K562 (cell line): Measurements from ENCODE around the gene DNAH17. TPM values are rescaled to one million over a fixed set of nuclear protein-coding genes. Genes with fewer than 3 reads are reported as not detected.

ENCODE experiments used
- CEBPB ChIP-seq: fragments of 450-650 bp; IDR thresholded peaks from 2 replicates; pipeline ENCODE4 v1.6.1; 2016; ENCODE audit warnings: missing genetic modification characterization, missing compliant biosample characterization
- DIDO1 ChIP-seq: fragments of 450-650 bp; IDR thresholded peaks from 2 replicates; pipeline ENCODE4 v1.6.1; 2016; ENCODE audit warnings: low read depth, missing biosample characterization, missing genetic modification characterization
- SMC3 ChIP-seq: conservative IDR thresholded peaks from 2 replicates; pipeline ENCODE4 v1.6.1; 2011; ENCODE audit warnings: low read depth, low read length, improper control_type of control experiment; ENCODE audit not compliant: insufficient read depth
- SREBF2 ChIP-seq: sonication (generic); formaldehyde crosslinking; IDR thresholded peaks from 2 replicates; pipeline ENCODE4 v1.4.0; 2020; ENCODE audit warnings: mild to moderate bottlenecking, missing genetic modification reagents
- TAL1 ChIP-seq: fragments of 450-650 bp; IDR thresholded peaks from 2 replicates; pipeline ENCODE4 v1.6.1; 2016; ENCODE audit warnings: mild to moderate bottlenecking
- ZNF23 ChIP-seq: fragments of 250-450 bp; sonication (Bioruptor Pico); IDR thresholded peaks from 2 replicates; pipeline ENCODE4 v1.4.0; 2020; ENCODE audit warnings: mild to moderate bottlenecking
- polyA plus RNA-seq, 8 experiments: library from polyadenylated mRNA; depleted of rRNA in 4 of 8; stranded (reverse) in 5 of 8; unstranded in 3 of 8; fragments of >200 nt; fragmentation: Nextera tagmentation in 2 of 8; fragmentation: Illumina TruSeq in 1 of 8; extraction: Ambion mirVana in 2 of 8; extraction: Trizol in 1 of 8; gene quantifications; 2 replicates each; pipeline versions ENCODE4 v1.2.1 to v1.2.3, GENCODE V29; 2011 to 2014; ENCODE audit warnings: inconsistent platforms in 1 of 8, missing spikeins in 1 of 8
- total RNA-seq, 7 experiments: library from RNA; depleted of rRNA in 6 of 7; stranded (reverse); fragments of >200 nt in 6 of 7; fragmentation: Illumina TruSeq in 2 of 7; extraction: Trizol in 2 of 7; gene quantifications; 2 replicates each; pipeline versions ENCODE4 v1.2.1 to v1.2.3, GENCODE V29; 2011 to 2021; ENCODE audit warnings: low replicate concordance in 1 of 7
- TF ChIP-seq, protein P1 (sequence below): fragments of 200-600 bp; sonication (generic); IDR thresholded peaks from one replicate; pipeline ENCODE4 v1.6.1; 2012; ENCODE audit warnings: mild to moderate bottlenecking, low read depth, low read length, inconsistent platforms
- TF ChIP-seq, protein P2 (sequence below): fragments of 200-800 bp; sonication (Bioruptor generic); IDR thresholded peaks from 2 replicates; pipeline ENCODE4 v1.6.1; 2017; ENCODE audit warnings: missing genetic modification characterization, missing compliant biosample characterization
- TF ChIP-seq, protein P3 (sequence below): sonication (generic); formaldehyde crosslinking; IDR thresholded peaks from 2 replicates; pipeline ENCODE4 v1.8.1; 2023; ENCODE audit warnings: mild to moderate bottlenecking, missing genetic modification reagents

DNAH17 gene
- total and polyA plus RNA-seq, 9 of the 15 experiments (the other 6 are each of a cell fraction or from before 2014, with no cell fraction given): under 0.01 to 0.06 (median 0.03) TPM; not detected in 5

DNA sequence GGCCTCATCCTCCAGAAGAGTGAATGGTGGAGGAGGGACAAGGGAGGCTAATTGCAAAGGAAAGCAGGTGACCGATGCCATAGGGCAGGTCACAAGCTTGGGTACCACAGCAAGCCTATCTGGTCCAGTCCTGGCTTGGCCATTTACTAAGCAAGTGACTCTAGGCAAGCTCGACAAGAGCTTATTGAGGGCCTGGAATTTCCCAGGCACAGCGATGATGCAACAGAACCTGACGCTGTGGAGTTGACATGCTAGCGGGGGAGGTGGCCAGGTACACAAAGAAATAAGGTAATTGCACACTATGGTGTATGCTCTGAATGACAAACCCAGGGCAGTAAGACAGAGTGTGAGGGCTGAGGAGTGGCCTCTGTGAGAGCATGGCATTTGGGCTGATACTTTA lies 100.2 kb downstream of the DNAH17 start (continued):
- TF ChIP-seq, protein P1, sequence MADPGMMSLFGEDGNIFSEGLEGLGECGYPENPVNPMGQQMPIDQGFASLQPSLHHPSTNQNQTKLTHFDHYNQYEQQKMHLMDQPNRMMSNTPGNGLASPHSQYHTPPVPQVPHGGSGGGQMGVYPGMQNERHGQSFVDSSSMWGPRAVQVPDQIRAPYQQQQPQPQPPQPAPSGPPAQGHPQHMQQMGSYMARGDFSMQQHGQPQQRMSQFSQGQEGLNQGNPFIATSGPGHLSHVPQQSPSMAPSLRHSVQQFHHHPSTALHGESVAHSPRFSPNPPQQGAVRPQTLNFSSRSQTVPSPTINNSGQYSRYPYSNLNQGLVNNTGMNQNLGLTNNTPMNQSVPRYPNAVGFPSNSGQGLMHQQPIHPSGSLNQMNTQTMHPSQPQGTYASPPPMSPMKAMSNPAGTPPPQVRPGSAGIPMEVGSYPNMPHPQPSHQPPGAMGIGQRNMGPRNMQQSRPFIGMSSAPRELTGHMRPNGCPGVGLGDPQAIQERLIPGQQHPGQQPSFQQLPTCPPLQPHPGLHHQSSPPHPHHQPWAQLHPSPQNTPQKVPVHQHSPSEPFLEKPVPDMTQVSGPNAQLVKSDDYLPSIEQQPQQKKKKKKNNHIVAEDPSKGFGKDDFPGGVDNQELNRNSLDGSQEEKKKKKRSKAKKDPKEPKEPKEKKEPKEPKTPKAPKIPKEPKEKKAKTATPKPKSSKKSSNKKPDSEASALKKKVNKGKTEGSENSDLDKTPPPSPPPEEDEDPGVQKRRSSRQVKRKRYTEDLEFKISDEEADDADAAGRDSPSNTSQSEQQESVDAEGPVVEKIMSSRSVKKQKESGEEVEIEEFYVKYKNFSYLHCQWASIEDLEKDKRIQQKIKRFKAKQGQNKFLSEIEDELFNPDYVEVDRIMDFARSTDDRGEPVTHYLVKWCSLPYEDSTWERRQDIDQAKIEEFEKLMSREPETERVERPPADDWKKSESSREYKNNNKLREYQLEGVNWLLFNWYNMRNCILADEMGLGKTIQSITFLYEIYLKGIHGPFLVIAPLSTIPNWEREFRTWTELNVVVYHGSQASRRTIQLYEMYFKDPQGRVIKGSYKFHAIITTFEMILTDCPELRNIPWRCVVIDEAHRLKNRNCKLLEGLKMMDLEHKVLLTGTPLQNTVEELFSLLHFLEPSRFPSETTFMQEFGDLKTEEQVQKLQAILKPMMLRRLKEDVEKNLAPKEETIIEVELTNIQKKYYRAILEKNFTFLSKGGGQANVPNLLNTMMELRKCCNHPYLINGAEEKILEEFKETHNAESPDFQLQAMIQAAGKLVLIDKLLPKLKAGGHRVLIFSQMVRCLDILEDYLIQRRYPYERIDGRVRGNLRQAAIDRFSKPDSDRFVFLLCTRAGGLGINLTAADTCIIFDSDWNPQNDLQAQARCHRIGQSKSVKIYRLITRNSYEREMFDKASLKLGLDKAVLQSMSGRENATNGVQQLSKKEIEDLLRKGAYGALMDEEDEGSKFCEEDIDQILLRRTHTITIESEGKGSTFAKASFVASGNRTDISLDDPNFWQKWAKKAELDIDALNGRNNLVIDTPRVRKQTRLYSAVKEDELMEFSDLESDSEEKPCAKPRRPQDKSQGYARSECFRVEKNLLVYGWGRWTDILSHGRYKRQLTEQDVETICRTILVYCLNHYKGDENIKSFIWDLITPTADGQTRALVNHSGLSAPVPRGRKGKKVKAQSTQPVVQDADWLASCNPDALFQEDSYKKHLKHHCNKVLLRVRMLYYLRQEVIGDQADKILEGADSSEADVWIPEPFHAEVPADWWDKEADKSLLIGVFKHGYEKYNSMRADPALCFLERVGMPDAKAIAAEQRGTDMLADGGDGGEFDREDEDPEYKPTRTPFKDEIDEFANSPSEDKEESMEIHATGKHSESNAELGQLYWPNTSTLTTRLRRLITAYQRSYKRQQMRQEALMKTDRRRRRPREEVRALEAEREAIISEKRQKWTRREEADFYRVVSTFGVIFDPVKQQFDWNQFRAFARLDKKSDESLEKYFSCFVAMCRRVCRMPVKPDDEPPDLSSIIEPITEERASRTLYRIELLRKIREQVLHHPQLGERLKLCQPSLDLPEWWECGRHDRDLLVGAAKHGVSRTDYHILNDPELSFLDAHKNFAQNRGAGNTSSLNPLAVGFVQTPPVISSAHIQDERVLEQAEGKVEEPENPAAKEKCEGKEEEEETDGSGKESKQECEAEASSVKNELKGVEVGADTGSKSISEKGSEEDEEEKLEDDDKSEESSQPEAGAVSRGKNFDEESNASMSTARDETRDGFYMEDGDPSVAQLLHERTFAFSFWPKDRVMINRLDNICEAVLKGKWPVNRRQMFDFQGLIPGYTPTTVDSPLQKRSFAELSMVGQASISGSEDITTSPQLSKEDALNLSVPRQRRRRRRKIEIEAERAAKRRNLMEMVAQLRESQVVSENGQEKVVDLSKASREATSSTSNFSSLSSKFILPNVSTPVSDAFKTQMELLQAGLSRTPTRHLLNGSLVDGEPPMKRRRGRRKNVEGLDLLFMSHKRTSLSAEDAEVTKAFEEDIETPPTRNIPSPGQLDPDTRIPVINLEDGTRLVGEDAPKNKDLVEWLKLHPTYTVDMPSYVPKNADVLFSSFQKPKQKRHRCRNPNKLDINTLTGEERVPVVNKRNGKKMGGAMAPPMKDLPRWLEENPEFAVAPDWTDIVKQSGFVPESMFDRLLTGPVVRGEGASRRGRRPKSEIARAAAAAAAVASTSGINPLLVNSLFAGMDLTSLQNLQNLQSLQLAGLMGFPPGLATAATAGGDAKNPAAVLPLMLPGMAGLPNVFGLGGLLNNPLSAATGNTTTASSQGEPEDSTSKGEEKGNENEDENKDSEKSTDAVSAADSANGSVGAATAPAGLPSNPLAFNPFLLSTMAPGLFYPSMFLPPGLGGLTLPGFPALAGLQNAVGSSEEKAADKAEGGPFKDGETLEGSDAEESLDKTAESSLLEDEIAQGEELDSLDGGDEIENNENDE: no peak
- TF ChIP-seq SREBF2: no peak
- TF ChIP-seq DIDO1 (tag): no peak
- TF ChIP-seq ZNF23 (CRISPR knock-in tag): no peak
- TF ChIP-seq TAL1: no peak
- 0 out of 2 replicates have a peak, but pooled peaks have one; percentile 48 for TF ChIP-seq CEBPB (tag)
- TF ChIP-seq, protein P2, sequence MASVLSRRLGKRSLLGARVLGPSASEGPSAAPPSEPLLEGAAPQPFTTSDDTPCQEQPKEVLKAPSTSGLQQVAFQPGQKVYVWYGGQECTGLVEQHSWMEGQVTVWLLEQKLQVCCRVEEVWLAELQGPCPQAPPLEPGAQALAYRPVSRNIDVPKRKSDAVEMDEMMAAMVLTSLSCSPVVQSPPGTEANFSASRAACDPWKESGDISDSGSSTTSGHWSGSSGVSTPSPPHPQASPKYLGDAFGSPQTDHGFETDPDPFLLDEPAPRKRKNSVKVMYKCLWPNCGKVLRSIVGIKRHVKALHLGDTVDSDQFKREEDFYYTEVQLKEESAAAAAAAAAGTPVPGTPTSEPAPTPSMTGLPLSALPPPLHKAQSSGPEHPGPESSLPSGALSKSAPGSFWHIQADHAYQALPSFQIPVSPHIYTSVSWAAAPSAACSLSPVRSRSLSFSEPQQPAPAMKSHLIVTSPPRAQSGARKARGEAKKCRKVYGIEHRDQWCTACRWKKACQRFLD (CRISPR knock-in tag): no peak
- TF ChIP-seq SMC3: no peak
- TF ChIP-seq, protein P3, sequence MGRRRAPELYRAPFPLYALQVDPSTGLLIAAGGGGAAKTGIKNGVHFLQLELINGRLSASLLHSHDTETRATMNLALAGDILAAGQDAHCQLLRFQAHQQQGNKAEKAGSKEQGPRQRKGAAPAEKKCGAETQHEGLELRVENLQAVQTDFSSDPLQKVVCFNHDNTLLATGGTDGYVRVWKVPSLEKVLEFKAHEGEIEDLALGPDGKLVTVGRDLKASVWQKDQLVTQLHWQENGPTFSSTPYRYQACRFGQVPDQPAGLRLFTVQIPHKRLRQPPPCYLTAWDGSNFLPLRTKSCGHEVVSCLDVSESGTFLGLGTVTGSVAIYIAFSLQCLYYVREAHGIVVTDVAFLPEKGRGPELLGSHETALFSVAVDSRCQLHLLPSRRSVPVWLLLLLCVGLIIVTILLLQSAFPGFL: no peak
